ENCODE data around the gene PDE8A.

The PDE8A gene

DNA sequence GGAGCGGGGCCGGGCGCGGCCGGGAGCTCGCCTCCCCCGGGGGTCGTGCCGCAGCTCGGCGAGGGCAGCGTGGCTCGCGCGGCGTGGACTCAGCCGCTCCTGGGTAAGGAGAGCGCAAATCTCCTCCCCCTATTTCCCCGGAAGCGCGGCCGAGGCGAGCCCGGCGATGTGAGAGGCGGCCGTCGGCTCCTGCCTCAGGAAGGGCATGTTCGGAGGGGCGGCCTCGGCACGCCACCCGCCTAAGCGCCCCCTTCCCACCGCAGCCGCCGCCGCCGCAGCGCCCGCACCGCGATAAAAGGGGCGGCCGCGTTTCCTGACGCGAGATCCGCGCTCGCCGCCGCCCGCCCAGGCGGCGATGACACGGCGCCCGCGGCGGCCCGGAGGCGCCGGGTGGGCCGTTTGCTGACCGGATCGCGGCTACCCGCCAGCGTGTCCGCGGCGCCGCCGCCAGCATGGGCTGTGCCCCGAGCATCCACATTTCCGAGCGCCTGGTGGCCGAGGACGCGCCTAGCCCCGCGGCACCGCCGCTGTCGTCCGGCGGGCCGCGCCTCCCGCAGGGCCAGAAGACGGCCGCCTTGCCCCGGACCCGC lies at the start of gene PDE8A:
Gene PDE8A (plus strand): TSS at position 146 of the 590 bp plus-strand sequence. CDS start 307 bp downstream, at position 453.
- no peak for DNase-seq

DNA sequence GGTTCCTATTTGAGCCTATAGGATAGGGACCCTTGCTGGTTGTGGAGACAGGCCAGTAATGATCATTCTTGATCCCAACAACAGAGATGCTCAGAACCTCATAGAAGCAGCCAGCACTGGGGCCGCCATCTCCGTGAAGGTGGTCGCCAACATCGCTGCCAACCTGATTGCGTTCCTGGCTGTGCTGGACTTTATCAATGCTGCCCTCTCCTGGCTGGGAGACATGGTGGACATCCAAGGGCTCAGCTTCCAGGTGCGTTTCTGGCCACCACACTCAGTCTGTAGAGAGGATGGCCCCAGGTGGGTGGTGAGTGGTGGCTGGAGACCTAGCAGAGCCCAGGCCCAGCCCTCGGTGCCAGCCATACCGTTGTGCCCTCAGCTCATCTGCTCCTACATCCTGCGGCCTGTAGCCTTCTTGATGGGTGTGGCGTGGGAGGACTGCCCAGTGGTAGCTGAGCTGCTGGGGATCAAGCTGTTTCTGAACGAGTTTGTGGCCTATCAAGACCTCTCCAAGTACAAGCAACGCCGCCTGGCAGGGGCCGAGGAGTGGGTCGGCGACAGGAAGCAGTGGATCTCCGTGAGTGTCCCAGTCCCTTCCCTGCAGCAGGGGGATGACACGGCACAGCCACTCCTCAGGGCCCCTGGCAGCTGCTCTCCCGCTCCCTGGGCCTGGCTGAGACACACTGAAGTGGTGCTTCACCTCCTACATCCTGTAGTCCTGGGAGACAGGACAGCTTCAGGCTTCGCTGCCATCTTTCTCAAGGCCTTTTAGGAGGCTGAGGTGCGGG lies 46.5 kb upstream of the PDE8A start:
- DNase-seq: no peak

DNA sequence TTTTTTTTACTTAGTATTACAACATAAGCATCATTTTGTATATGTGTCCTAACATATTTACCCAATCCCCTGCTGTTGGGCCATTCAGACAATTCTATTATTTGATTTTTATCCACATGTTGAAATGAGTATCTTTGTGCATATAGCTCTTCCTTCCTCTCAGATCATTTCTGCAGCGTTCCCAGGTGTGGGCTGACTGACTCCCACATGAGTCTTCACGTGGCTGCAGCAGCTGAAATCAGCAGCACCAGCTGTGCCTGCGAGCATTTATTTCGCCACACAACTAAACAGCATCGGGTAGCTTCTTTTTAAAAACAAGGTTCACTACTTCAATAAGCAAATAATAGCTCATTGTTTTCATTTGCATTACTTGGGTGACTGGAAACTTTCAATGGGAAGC lies 44.5 kb upstream of the PDE8A start:
- DNase-seq: no peak

DNA sequence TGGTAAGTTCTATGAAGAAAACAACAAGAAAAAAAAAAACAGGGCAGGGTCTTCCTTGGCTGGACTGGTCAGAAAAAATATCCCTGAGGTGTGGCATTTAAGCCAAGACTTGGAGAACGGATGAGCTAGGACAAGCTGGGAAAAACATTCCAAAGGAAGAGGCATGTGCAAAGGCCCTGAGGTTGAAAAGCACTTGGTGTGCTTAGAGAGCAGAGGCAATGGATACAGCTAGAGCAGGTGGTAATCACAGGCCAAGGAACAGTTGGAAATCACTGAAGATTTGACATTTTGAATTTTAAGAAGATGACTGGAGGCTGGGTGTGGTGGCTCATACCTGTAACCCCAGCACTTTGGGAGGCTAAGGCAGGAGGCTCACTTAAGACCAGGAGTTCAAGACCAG lies 42.9 kb upstream of the PDE8A start:
- no peak for DNase-seq

DNA sequence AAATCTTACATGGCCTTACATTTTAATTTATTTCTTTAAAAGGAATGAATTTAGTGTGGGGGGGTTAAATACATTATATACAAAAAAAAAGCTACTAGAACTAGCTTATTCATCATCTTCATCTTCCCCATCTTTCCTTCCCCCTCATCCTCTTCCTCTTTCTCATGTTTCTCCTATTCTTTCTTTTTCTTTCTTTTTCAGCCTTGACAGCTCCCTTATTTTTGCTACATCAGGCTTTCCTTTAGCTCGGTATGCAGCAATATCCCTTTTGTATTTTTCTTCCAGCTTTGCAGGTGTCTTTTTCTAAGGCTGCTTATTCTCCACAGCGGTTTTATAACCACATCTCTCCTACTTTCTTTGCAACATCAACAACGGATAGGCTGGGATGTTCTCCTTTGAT lies 41.3 kb upstream of the PDE8A start:
- no peak for DNase-seq

DNA sequence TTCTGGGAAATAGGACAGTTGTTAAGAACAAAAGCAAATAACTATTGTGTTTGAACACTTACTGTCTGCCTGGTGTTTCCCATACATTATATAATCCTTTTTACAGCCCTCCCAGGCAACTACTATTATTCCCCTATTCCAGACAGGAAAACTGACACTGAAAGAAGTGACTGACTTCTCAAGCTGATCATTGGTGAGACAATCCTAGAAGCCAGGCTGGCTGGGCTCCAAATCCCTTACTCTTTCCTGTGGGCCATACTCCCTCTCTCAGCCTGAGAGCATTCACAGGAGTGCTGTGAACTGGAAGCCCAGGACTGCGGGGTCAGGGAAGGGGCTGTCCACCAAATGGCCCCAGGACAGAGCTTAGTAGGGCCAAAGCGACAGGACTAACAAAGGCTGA lies 39.2 kb upstream of the PDE8A start:
- no peak for DNase-seq

DNA sequence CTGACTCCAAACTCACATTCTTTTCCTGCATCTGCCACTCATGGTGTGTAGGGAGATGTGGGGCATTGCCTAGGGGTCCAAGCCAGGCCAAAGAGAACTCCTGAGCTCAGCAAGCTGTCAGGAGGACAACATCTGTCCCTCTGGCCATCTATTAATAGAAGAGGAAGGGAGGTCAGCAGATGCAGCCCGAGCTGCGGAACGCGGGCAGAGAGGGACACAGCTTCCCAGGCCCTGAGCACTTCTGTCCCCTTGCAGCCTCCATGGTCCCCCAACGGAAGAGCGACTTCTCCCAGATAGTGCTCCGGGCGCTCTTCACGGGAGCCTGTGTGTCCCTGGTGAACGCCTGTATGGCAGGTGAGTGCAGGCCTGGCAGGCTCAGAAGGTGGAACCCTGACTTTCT lies 37.3 kb upstream of the PDE8A start:
- no peak for DNase-seq

- no peak for DNase-seq
Observed at GRCh38 chr15:84944861-84945260, 36.8 kb upstream of the PDE8A start.

DNA sequence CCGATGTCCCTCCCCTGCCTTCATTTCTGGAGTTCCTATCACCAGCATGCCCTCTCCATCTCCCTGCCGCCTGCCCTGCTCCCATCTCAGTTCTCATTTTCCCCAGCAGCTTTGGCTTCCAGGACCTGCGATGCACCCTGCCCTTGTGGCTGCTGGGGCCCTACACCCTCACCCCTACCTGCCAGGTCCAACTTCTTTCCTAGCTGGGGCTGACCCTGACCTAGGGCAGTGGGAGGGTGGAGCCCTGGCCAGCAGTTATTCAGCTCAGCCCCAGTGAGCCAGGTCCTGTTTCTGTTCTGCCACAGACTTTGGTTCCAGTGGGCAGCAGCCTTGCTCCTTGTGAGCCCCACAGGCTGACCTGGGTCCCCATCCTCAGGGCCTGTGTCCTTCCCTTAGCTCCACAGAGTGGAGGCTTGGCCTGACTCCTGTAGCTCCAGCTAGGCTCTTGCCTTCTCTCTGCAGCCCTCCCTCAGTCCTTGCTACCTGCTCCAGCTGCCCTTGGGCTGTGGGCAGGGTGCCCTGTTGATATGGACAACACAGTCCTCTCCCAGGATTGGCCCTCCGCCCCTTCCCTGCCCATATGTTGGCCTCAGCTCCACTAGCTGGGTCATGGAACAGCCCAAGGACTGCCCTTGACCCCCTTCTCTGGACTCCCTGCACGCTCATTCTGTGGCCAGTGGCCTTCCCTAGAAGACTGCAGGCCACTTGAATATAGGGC lies 34.7 kb upstream of the PDE8A start:
- no peak for DNase-seq

DNA sequence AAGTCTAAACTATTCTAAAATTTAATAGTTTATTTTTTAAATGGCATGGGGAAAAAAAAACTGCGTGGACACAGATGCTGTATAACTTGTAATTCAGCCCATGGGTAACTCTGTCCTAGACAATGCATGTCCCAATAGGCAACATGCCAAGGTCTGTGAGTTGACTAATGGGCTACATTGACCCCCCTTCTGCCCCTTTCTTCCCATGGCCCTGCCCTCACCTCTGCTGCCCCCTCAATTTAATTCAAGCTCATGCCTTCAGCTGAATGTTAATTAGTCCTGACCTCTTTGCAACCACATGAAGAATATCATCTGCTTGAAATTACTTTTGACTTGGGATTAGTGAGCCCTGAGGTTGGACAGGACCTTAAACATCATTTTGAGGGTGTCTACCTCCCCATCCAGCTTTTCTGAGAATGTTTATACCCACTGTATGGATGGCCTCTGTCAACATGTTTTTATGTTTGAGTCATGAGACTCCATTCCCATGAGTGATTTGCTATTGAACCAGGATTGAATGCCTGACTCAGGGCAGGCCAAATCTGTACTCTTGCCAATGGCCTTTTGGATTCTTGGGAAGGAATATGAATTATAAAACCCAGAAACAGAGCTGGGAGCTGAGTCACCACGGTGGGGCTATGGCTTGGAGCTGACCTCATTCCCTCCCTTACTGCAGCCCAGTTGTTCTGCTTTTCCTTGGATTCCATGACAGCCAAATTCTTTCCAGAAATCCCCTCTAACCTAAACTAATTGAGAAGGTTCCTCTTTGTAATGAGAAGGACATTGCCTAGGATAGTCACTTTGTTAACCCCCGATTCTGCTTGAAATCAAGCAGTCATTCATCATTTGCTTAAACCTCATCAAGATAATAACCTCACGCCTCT lies 33.5 kb upstream of the PDE8A start:
- no peak for DNase-seq

DNA sequence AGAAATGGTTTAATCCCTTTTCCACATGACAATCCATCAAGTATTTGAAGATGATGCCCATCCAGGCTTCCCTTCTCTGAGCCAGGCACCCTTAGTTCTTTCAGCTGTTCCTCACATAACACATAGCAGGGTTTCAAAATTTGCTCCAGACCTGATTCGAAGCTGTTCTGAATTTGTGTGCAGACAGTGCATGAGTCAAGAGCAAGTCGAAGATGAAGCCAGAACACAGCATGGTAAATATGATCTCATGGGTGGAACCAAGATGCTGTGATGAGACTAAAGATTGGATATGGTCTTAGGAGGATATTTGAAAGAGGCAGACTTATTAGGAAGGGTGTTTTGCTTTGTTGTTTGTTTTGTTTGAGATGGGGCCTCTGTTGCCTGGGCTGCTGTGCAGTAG lies 32.6 kb upstream of the PDE8A start:
- no peak for DNase-seq

GRCh38 chr15:84949845-84950569 lies 31.6 kb upstream of the PDE8A start:
- no peak for DNase-seq

DNA sequence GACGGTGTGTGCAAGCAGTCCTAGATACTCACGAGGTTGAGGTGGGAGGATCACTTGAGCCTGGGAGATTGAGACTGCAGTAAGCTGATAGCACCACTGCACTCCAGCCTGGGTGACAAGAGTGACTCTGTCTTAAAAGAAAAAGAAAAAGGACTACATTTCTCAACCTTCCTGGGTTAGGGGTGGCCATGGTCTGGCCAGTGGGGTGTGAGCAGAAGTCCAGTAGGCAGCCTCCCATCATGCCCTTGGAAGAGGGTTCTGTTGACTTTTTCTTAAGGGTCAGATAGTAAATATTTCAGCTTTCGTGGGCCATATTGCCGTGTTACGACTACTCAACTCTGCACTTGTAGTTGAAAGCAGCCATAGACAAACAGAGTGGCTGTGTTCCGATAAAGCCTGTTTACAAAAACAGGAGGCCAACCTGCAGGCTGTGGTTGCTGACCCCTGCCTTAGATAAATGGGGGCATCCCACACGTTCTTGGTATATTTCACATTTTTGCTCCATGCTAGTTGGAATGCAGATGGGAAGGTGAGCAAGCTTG lies 31.0 kb upstream of the PDE8A start:
- no peak for DNase-seq

DNA sequence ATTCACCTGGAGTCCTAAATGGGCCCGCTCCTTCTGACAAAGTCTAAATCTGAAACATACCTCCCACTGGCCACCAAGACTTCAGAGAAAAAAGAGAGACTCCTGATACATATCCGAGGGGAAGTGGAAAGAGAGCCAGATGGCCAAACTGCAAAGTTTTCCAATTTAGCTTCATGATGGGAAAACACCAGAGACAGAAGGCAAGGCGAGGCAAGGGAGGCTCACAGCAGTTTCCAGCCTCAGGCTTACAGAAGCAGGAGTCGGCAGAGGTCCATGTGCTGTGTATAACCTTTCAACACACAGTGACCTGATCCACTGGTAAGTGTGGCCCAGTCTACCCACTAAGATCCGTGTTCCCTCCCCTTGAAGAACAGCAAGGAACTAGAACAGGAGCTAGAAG lies 29.9 kb upstream of the PDE8A start:
- DNase-seq: no peak

DNA sequence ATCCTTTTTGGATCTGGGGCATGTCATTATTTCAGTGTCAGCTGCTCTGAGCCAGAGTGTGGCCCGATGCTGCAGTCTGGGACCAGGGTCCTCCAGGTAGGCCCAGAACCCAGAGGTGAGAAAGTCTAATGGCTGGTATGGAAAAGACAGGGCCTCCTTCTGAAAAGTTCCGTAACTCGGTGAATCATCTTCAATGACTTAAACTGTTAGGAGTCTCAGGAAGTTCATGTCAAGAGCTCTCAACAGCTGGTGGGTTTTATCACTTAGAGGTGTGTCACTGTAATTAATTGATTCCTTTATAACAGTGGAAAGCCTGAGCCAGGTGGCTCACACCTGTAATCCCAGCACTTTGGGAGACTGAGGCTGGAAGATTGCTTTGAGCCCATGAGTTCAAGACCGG lies 28.5 kb upstream of the PDE8A start:
- no peak for DNase-seq

DNA sequence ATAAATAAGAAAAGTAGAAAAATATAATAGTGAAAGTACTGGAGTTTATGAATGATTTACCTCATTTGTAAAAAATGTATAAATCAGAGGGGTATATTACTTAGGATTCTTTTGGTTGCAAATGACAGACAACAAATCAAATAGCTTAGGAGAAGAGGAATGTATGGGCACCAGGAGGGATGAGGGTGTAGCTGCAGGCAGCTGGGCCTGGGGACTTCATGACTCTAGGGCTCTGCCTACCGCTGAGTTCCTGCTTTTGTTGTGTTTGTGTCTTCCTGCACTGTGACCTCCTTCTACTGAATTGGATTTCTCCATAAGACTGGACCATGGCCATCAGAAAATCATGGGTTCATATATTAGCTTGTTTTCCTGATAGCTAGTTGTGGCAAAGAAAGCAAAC lies 27.9 kb upstream of the PDE8A start:
- no peak for DNase-seq

- no peak for DNase-seq
Observed at GRCh38 chr15:84955089-84955848, 26.4 kb upstream of the PDE8A start.

GRCh38 chr15:84956199-84956598 lies 25.5 kb upstream of the PDE8A start:
- DNase-seq: no peak

DNA sequence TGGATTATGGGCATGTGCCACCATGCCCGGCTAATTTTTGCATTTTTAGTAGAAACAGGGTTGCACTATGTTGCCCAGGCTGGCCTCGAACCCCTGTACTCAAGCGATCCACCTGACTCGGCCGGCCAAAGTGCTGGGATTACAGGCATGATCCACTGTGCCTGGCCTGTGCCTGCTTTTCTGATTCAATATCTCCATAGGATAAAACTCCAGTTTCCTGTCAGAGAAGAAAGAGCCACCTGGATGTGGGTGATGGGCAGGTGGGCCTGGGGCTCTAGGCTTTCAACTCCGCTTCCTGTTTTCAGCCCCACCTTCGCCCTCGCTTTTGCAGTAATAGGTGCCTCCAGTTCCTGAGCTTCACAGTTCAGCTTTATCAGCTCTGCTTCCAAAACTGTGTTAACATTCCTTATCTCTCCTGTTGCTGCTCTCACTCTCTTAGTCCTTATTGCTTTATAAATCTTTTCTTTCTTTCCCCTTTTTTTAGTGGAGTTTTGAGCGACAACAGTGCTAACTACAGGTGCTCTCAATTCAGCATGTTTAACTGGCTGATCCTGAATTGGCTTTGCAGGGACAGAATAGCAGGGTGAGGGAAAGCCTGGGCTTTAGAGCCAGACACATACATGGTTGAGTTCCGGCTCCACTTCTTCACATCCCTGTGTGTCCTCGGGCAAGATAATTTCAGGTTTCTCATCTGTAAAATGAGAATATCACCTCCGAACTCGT lies 21.1 kb upstream of the PDE8A start:
- DNase-seq: no peak

- DNase-seq: no peak
Observed at GRCh38 chr15:84961114-84961452, 20.6 kb upstream of the PDE8A start.

GRCh38 chr15:84961707-84962106 lies 19.9 kb upstream of the PDE8A start:
- DNase-seq: no peak
